VCaP (cell line): ENCODE measurements around the gene TBX20.
"Not testable (repeated sequence)": the region's sequence is repeated elsewhere in the genome, so short reads cannot be mapped to it uniquely, and the experiment has no call there.

Source experiments
- H3K27ac ChIP-seq: fragments of 450-650 bp; 2 replicates; pipeline ENCODE4 v1.5.1; 2017
- CTCF ChIP-seq: fragments of 450-650 bp; conservative IDR thresholded peaks from 2 replicates; pipeline ENCODE4 v1.5.1; 2017; ENCODE audit warnings: mild to moderate bottlenecking, moderate library complexity

The TBX20 gene

GRCh38 chr7:35206924-35207323 is 47.0 kb downstream of the TBX20 start:
- H3K27ac ChIP-seq, result not testable (repeated sequence)

GRCh38 chr7:35204850-35205249 is 49.0 kb downstream of the TBX20 start:
- not testable (repeated sequence) for H3K27ac ChIP-seq

DNA sequence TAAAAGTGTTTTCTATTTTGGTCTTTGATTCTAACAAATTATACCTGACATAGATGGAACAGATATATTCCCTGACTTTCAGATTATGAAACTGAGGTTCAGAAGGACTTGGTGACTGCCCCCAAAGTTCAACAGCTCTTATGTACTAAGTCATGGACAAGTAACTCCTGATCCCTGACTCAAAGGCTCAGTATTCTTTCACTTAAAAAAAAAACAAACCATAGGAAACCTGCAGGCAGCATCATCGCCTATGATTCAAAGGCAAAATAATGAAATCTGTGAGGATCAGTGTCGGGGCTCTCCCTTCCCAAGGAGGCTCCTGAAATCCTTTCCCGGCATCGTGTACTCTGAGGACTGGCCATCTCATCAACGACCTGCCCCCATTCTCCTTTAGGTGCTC is 49.9 kb downstream of the TBX20 start:
- not testable (repeated sequence) for H3K27ac ChIP-seq

- not testable (repeated sequence) for H3K27ac ChIP-seq
Observed at GRCh38 chr7:35202353-35202752, 51.5 kb downstream of the TBX20 start.

- not testable (repeated sequence) for H3K27ac ChIP-seq
Observed at GRCh38 chr7:35200170-35200569, 53.7 kb downstream of the TBX20 start.

DNA sequence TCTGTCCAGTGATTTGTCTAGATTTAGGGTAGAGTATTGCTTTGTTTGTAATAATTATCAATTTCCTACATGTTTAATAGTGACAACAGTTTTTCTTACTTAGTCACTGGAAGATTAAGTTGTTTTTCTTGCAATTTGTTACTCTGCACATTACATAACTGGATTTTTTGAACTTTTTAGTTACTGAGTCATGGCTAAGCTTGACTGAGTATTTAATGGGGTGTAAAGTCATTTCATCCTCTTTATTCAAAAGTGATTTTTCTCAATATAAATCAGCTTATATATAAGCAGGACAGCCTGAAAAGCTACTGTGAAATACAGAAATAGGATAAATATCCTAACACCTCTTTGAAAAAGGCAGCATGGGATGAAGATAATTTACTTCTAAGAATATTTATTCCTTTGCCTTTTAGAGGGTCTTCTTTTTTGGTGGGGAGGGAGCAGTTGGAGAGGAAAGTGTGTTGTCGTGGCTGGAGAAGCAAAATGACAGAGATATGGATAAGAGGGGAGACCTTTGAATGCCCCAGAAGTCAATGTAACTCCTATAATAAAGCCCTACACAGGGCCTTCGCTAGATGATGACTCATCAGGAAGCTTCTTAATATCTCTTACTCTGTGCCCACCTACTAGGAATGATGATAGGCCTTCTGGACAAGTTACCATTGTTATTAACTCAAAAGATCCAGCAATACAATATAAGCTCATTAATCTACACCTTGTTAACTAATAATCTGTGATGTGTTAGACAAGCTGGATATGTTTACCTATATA is 55.3 kb downstream of the TBX20 start:
- H3K27ac ChIP-seq, result not testable (repeated sequence)

DNA sequence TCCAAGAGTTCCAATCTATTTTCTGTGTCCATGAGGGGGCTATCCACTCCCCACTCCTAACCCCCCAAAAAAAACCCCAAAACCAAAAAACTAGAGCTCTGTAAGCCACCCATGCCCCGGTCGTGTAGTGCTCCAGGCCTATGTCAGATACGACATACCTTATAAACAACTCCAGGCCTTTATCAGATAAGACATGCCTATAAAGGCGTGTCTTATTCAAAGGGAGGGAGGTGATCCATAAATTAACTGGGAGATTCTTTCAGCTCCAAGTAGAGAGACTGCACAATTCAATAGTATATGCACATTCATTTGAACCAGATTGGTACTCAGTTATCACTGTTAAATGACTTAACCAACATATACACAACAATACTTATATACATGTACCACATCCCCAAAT is 62.3 kb downstream of the TBX20 start:
- not testable (repeated sequence) for H3K27ac ChIP-seq

GRCh38 chr7:35190146-35190773 is 63.6 kb downstream of the TBX20 start:
- H3K27ac ChIP-seq, result not testable (repeated sequence)
- TF ChIP-seq CTCF, result peak; percentile 19; the same call in 1 of the 2 replicates

GRCh38 chr7:35186751-35187150 is 67.1 kb downstream of the TBX20 start:
- not testable (repeated sequence) for H3K27ac ChIP-seq

DNA sequence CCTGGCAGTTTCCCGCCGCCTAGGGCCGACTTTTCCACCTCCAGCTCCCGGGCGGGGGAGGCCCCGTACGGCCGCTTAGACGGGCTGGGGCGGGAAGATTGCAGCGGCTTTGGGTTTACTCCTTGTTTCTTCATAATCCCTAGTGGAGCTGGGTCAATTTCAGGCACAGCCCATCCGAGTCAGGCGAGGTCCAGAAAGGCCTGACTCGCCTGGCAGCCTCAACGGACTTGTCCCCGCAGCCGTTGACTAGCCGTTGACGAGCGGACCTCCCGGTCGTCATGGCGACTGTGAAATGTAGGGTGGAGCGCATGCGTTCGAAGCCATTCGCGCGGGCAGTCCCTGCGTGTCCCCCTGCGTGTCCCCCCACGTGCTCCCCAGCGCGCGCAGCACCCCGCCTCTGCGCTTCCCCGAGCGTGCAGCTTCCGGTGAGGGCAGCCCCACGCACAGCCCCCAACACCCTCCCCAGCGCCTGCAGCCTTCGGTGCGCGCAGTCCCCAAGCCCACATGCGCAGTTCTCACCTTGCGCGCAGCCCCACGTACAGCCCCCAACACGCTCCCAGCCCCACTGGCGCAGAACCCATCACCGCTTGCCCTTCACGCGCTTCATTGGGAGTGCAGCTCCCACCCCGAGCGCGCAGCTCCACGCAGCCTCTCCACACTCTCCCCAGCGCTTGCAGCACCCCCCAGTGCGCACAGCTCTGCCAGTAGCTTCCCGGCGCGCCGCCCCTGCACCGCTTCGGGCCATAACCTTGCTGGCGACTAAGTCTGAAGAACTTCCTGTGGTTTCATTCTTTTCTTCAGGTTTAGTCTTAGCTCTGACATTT is 67.8 kb downstream of the TBX20 start:
- no peak for TF ChIP-seq CTCF
- H3K27ac ChIP-seq, result no peak overlapping the region

GRCh38 chr7:35185578-35185907 is 68.4 kb downstream of the TBX20 start:
- H3K27ac ChIP-seq, result not testable (repeated sequence)

GRCh38 chr7:35184961-35185360 is 68.9 kb downstream of the TBX20 start:
- H3K27ac ChIP-seq, result not testable (repeated sequence)

DNA sequence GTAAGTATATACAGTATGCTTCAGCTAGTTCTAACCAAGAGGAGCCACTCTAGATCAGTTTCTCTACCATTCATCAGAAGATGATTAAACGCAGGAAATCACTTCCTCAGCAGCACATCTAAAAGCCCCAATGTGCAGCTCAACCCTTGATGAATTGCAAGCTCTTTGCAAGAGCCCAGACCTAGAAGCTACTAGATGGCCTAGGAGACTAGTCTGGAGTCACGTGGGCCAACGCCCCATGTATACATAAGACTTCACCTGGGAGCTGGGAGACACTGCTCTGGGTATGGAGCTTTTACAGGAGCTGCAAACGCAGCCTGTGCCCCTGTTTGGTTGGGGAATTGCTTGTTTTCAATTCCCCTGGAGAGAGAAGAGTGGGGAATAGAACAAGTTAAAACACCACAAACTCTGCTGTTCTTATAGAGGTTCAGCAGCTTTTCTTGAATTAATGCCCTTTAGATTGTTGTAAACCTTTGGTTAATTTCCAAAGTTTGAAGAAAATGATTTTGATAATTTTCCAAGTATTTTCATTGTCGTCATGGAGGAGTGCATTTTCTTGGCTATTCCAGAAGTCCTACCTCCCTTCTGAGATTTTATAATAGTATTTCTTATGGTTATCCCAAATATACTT is 69.9 kb downstream of the TBX20 start:
- not testable (repeated sequence) for H3K27ac ChIP-seq

DNA sequence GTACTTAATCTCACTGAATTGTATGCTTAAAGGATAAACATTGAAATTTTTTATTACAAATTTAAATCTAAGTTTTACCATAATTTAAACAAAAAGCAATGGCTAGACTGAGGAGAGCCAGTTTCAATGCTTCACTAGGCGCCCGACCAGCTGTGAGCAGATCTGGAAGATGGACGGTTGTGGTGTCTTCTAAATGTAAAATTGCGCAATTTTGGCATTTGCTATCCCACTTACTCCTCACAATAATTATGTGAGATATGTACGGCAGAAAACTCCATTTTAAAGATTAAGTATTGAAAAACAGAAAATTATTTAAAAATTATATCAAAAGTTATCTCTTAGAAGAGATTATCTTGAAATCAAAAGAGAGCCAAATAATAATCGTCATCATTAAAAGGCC is 73.2 kb downstream of the TBX20 start:
- not testable (repeated sequence) for H3K27ac ChIP-seq

- not testable (repeated sequence) for H3K27ac ChIP-seq
Observed at GRCh38 chr7:35173176-35173575, 80.7 kb downstream of the TBX20 start.

DNA sequence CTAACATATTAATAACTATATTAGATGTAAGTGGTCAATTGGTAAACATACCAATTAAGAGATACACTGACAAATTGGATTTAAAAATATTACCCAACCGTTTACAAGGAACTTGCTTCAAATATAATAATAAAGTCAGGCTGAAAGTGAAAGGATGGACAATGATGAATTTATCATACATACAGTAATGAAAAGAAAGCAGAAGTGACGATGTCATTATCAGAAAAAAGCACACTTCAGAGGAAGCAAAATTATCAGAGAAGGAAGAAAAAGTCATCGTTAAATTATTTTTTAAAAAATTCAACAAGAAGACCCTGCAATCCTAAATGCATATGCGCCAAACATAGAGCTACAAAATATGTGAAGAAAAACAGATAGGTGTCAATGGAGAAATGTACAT is 81.8 kb downstream of the TBX20 start:
- not testable (repeated sequence) for H3K27ac ChIP-seq

- not testable (repeated sequence) for H3K27ac ChIP-seq
Observed at GRCh38 chr7:35167658-35168057, 86.2 kb downstream of the TBX20 start.

- not testable (repeated sequence) for H3K27ac ChIP-seq
Observed at GRCh38 chr7:35167158-35167557, 86.7 kb downstream of the TBX20 start.

DNA sequence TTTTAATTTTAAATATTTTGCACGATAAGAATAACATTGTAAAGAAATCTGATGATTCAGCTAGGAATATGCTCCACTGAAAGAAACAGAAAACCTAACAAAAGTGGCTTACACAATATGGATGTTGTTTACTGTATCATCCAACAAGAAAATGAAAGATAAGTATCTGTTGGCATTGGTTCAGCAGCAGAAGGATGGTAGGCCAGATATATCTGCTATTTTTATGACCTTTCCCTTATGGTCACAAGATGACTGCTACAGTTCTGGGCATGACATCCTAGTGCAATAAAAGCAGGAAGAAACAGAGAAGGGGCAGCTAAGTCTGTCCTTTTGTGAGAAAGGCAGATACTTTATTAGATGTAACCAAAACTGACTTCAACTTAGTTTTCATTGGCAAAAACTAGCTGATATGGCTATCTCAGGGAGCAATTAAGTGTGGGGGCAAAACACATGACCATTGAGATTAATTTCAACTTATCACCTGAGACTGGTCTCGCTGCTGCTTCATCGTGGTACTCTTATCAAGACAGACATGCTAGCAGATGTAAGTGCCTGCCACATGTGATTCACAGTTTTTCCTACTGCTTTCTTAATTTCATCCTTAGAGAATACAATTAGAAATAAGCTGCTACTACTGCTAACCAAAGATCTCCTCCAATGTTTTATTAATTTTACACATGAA is 92.7 kb downstream of the TBX20 start:
- H3K27ac ChIP-seq, result peak overlapping the region; percentile 67
